Left cardiac atrium (tissue), 4 donors: ENCODE results near the gene SYCE3. TPM values are rescaled to one million over a fixed set of nuclear protein-coding genes. Genes with fewer than 3 reads are reported as not detected.

Experiments used
- ATAC-seq, 2 donors: fragments of 200-7000 bp; cut with Tn5 transposase; one replicate each; pipeline ENCODE4 v1.9.1; 2020; ENCODE audit warnings: mild to moderate bottlenecking in 2 of 2, moderate library complexity in 2 of 2
- DNase-seq: peaks from one replicate; pipeline ENCODE4 v3.0.0-alpha.2; 2020
- intact Hi-C, 2 donors: fragments of 100-400 bp; cut with DNase I; formaldehyde crosslinking; loops; one replicate each; pipeline versions ENCODE4 v1.14.1 to v1.15.1; 2022 to 2023
- total RNA-seq, 2 donors: library from RNA; stranded (reverse); fragmentation: NEBNext Ultra II Directional; extraction: Animal tissue kit (Norgen Biotek cat#: 25700); gene quantifications; one replicate each; pipeline ENCODE4 v1.2.1, GENCODE V29; 2021
- donor health status: DM: no; HTN: yes; CAD: no.
- donor health status: DM: no; HTN: yes; CAD: no; lungs with severe emphysema.
- donor health status: DM: yes; HTN: yes; CAD: no.
- donor health status: Dilated cardiomyopathy.

SYCE3 gene
- total RNA-seq, 2 donors from 2014 or later = not detected

GRCh38 chr22:50578776-50579310, 16.1 kb upstream of the SYCE3 start:
- DNase-seq (no peak), ATAC-seq (no peak)
- intact Hi-C loops = no loop called here

GRCh38 chr22:50577987-50578775, 15.5 kb upstream of the SYCE3 start, which contains the start of gene CPT1B:
TSS of gene CPT1B (minus strand) at chr22:50578427. CDS start at chr22:50577915, 512 bp downstream.
- intact Hi-C loops = no loop called here
- peak; percentile 64 for DNase-seq
- peak in 1 of 2 donors; percentile 6 for ATAC-seq

DNA sequence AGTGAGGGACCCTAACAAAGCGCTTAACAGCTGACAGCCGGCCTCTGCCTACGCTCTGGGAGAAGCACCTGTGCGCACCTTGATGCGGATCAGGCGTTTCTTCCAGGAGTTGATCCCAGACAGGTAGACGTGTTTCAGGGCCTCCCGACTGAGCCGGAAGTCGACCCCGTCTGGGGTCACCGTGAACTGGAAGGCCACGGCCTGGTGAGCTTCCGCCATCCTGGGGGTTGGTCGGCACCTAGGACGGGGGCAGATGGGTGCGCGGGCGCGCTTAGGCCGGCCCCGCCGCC, 14.9 kb upstream of the SYCE3 start:
- DNase-seq (no peak), ATAC-seq (no peak)
- intact Hi-C loops = no loop called here

DNA sequence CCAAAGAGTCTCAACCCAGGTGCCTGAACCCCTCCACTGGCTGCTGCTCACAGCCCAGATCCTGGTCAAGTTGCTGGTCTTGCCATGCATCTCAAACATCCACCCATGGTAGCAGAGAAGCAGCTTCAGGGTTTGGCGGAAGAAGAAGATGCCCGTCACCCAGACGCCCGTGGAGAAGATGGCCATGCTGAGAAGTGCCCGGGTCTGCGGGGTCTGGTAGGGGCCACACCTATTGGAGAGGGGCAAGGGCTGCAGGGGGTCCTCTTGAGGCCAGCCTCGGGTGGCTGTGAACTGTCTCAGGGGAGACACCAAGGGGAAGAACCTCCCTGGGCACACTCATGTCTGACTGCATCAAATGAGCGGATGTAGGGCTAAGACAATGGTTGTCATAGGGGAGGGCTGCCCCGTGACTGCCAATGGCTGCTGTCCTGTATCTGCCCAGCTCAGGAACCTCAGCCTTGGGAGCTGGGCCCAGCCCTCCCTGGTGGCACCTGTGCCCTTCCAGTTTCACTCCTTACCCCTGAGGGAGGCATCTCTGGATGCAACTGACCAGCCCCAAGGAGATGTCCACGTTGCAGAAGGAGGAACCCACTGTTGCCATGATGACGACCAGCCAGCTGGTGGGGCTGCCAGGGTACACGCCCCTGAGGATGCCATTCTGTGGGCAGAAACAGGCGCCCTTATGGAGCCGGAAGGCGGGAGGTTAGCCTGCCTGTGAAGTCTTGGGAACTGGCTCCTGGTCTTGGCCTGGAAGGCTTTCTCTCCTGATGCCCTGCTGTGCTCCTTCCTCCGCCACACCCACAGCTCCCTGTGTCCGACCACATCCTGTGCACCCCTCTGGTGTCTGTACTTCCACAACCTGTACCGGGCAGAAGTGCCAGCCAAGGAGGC, 14.3 kb upstream of the SYCE3 start:
- ATAC-seq (no peak), DNase-seq (no peak)
- intact Hi-C loops = no loop called here

DNA sequence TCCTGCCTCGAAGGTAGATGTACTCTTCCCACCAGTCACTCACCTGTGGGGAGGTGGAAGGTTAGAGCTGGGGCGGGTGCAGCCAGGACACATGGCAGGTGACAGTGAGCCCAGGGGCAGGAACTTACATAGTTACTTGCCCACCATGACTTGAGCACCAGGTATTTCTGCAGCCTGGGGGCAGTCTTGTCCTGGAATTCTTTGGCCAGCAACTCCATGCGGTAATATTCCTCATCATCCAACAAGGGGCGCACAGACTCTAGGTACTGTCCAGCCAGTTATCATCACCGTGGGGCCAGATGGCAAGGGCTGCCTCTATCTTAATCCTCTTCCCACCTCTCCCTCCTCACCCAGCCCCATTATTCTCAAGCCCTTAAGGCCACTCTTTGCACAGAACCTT, 13.4 kb upstream of the SYCE3 start:
- DNase-seq (no peak), ATAC-seq (no peak)
- intact Hi-C loops = no loop called here

- no peak for ATAC-seq
- DNase-seq = no peak
- intact Hi-C loops = no loop called here
These were observed 12.8 kb upstream of the SYCE3 start for GRCh38 chr22:50575426-50575941.

GRCh38 chr22:50574383-50574755, 11.7 kb upstream of the SYCE3 start:
- ATAC-seq (no peak), DNase-seq (no peak)
- intact Hi-C loops = no loop called here

GRCh38 chr22:50573491-50574382, 11.0 kb upstream of the SYCE3 start:
- DNase-seq = no peak
- ATAC-seq = no peak
- intact Hi-C loops = no loop called here

DNA sequence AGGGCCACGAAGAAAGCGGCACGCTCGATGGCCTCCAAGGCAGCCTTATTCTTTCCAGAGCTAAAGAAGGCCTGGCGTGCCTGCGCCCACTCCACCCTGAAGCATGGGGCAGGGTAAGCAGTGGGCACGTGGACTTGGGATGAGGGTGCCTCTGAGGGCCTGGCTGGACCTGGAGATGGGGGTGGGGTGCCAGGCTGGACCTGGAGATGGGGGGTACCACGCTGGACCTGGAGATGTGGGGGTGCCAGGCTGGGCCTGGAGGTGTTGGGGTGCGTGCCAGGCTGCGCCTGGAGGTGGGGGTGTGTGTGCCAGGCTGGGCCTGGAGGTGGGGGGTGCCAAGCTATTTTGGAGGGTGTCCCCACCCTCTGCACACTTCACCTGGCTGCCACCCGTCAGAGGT, 10.2 kb upstream of the SYCE3 start:
- ATAC-seq (no peak), DNase-seq (no peak)
- intact Hi-C loops = no loop called here

DNA sequence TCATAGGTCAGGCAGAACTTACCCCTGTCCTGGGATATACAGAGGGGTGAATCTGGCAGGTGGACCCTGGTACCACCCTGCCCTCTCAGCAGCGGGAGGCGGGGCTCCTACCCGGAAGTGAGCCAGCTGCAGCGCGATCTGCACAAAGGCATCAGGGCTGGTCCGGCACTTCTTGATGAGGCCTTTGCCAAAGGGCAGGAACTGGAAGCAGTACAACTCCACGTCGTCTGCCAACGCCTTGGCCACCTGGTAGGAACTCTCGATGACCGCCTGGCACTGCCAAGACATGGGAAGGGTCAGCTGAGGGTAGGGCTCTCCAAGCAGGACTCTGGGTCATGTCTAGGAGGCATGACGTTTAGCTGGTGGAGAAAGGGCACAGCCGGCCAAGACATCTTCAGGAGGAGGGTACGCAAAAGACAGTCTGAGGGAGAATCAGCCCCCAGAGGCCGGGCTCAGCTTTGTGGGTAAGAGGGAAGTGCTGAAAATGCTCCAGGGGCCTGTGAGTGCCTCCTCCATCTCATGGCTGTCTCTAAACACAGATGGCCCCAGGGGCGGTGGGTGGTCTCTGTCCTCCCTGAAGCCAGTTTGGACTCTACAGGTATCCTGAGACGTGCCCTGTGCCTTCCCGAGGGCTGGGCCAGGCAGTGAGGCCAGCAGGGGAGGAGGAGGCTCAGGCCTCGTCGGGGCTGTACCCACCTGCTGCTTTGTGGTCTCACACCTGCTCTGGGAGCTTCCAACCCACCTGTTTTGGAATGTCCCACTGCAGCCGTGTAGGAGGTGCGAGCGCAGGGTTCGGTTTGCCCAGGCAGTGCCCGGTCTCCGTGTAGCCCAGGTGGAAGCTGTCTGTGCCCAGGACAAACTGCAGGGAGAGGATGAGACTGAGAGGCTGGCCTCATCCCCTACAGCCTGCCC, 8.8 kb upstream of the SYCE3 start:
- intact Hi-C loops = no loop called here
- DNase-seq (no peak), ATAC-seq (peak in 1 of 2 donors; percentile 64)

DNA sequence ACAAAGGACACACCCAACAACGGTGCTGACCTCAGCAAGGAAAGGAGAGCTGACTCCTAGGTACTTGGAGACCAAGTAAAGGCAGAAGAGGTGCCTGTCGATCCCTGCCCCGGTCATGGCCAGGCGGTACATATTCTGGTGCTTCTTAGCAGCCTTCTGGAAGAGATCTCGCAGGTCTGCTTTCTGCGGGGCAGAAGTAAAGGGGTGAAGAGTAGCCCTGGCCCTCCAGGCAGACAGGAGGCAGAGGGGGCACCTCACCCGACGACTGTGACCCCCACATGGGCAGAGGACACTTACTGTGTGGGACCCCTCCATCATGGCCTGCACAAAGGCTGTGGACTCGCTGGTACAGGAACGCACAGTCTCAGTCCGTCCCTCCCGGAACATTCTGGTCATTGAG, 8.1 kb upstream of the SYCE3 start:
- ATAC-seq = no peak
- intact Hi-C loops = no loop called here
- no peak for DNase-seq

GRCh38 chr22:50569896-50570535, 7.3 kb upstream of the SYCE3 start:
- no peak for DNase-seq

GRCh38 chr22:50569041-50569459, 6.3 kb upstream of the SYCE3 start:
- ATAC-seq = no peak
- DNase-seq = no peak
- intact Hi-C loops = no loop called here

More at GRCh38 chr22:50569896-50570535, 7.3 kb upstream of the SYCE3 start:
- intact Hi-C loops = no loop called here
- no peak for ATAC-seq

DNA sequence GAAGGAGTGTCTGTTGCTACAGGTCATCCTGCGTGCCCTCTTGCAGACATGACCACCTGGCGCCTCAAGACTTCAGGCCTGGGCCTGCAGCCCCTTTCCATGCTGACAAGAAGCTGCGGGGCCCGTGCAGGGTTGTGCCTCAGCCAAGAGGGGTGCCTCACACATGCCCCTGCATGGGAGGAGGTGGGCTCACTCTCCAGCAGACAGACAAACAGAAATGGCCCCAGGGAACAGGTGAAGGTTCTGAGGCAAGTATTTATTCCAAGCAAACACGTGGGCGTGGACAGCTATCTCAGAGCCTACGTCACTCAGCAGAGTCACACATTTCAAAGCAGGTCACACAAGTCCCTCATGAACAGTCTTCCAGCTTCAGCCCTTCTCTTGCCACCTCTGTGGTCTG, 5.9 kb upstream of the SYCE3 start:
- no peak for DNase-seq
- no peak for ATAC-seq
- intact Hi-C loops = no loop called here

- intact Hi-C loops = no loop called here
- ATAC-seq (no peak), DNase-seq (no peak)
These were observed 5.1 kb upstream of the SYCE3 start for GRCh38 chr22:50567721-50568252.

DNA sequence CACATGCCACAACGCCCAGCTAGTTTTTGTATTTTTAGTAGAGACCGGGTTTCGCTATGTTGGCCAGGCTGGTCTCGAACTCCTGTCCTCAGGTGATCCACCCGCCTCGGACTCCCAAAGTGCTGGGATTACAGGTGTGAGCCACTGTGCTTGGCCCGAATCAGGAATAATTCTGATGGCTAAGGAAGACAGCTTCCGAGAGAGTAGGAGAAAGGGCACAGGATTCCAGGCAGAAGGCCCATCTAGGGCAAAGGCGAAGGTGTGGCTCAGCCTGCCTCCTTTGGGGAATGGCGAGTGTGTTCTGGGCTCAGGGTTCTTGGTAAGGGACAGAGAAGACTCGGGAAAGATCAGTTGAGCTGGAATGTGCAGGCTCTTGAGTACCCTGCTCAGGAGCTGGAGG, 1.6 kb upstream of the SYCE3 start:
- ATAC-seq = no peak
- intact Hi-C loops = no loop called here

GRCh38 chr22:50563413-50564160, 868 bp upstream of the SYCE3 start:
- DNase-seq = no peak
- intact Hi-C loops = loop anchor here in 1 of 2 donors (2.0 kb wide), 1 partner anchor 39 kb away; the partner anchor contains the start of gene SCO2
- ATAC-seq = peak; percentile 34 to 35

More for the DNA sequence above, 1.6 kb upstream of the SYCE3 start:
- no peak for DNase-seq
